ENCODE measurements around the gene WDR35. TPM values are rescaled to one million over a fixed set of nuclear protein-coding genes. Genes with fewer than 3 reads are reported as not detected.

Gene WDR35
- total and polyA plus RNA-seq, 10 of the 15 experiments (the other 5 are each of a cell fraction or from before 2014, with no cell fraction given), result 3.0 to 9.3 (median 6.3) TPM

DNA sequence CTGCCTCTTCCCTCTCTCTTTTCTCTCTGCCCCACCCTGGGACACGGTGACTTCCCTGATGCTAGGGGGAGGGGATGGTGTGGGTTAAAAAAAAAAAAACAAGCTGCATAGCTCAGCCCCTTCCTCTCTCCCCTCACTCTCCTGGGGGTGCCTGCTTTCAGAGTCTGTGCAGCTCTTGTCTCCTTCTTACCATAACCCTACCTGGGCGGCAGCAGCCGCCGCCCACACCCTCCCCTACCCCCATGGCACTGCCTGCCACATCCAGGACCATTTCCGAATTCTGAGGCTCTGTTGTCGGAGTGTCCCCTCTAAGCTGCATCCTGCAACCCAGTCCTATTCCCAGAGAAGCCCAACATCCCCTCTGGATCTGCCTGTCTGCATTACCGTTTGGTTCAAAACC, 104.1 kb downstream of the WDR35 start:
- ChIA-PET POLR2A (interaction anchor here (0.6 kb wide), 1 partner anchor 127 kb away, joined by 3 read pairs; no protein-coding TSS in a partner anchor), SMC1A (ENCODE audit: uncharacterized antibody, unreplicated experiment) (interaction anchor here (1.1 to 1.6 kb wide), 2 partner anchors 11 to 13 kb away, joined by 3 to 4 read pairs; no protein-coding TSS in a partner anchor), RAD21 (ENCODE audit: unreplicated experiment) (no interaction called here), CTCF (interaction anchor here (1.4 kb wide), 1 partner anchor 23 kb away, joined by 3 read pairs; no protein-coding TSS in a partner anchor)
- no peak for DNase-seq (ENCODE audit: low read depth, low spot score)
- intact Hi-C loops (cut with micrococcal nuclease; ENCODE audit: unreplicated experiment) (no loop called here), in situ Hi-C loops (cut with MboI) (no loop called here)
- Histone ChIP-seq H3K27ac (ENCODE audit: control insufficient read depth, insufficient read depth) (no peak overlapping the region), H3K27me3 (replicated peaks in 1 of 2; ENCODE audit: control insufficient read depth in 2 of 2, insufficient read depth in 2 of 2, low read length in 1 of 2) (no peaks in the 10 kb centered on the region), H3K4me2 (ENCODE audit: control insufficient read depth, insufficient read depth) (no peak overlapping the region), H4K20me1 (ENCODE audit: control insufficient read depth, insufficient read depth) (no peaks in the 10 kb centered on the region), H2AFZ (ENCODE audit: control insufficient read depth, low read depth, low read length) (no peak overlapping the region), H3K4me1 (ENCODE audit: control insufficient read depth, insufficient read depth, low read length) (peaks cover 16% of the 10 kb centered on the region), H3K9me3 (replicated peaks; ENCODE audit: control insufficient read depth, insufficient read depth, low read length) (no peaks in the 10 kb centered on the region; the same call in 2 of the 3 replicates), H3K9ac (ENCODE audit: control insufficient read depth, insufficient read depth, low read length) (no peak overlapping the region), H3K79me2 (ENCODE audit: control insufficient read depth, insufficient read depth, low read length) (no peaks in the 10 kb centered on the region; the same call in 1 of the 2 replicates), H3K36me3 (ENCODE audit: control insufficient read depth in 2 of 2, insufficient read depth in 2 of 2, low read length in 1 of 2) (no peaks in the 10 kb centered on the region), H3K4me3 (no peak overlapping the region)
- BruUV-seq (replicated peaks), result no TSS peak
- FAIRE-seq, result no peak
- WGBS (ENCODE audit: insufficient coverage, insufficient replicate concordance, low lambda C conversion rate, missing lambda C conversion rate), result 69% methylated on average over 7 of the region's 7 CpGs
- TF ChIP-seq HCFC1 (IDR thresholded peaks at IDR 0.05; ENCODE audit: low read length) (no peak), JUNB (IDR thresholded peaks at IDR 0.05) (no peak), GATAD2B (conservative IDR thresholded peaks at IDR 0.05; ENCODE audit: low read depth) (no peak), POU2F2 (IDR thresholded peaks at IDR 0.05; ENCODE audit: borderline replicate concordance, low read depth, low read length) (no peak), ATF2 (IDR thresholded peaks at IDR 0.05; ENCODE audit: low read length) (no peak), TCF7 (IDR thresholded peaks at IDR 0.05; ENCODE audit: borderline replicate concordance) (no peak), MEF2A (IDR thresholded peaks at IDR 0.05; ENCODE audit: insufficient read depth, low read depth, low read length) (no peak), NFYB (IDR thresholded peaks at IDR 0.05; ENCODE audit: insufficient read depth, low read depth, low read length) (no peak), ZNF622 (IDR thresholded peaks at IDR 0.05) (no peak), RELB (IDR thresholded peaks at IDR 0.05; ENCODE audit: low read depth) (no peak)
- TF ChIP-seq, protein P1, sequence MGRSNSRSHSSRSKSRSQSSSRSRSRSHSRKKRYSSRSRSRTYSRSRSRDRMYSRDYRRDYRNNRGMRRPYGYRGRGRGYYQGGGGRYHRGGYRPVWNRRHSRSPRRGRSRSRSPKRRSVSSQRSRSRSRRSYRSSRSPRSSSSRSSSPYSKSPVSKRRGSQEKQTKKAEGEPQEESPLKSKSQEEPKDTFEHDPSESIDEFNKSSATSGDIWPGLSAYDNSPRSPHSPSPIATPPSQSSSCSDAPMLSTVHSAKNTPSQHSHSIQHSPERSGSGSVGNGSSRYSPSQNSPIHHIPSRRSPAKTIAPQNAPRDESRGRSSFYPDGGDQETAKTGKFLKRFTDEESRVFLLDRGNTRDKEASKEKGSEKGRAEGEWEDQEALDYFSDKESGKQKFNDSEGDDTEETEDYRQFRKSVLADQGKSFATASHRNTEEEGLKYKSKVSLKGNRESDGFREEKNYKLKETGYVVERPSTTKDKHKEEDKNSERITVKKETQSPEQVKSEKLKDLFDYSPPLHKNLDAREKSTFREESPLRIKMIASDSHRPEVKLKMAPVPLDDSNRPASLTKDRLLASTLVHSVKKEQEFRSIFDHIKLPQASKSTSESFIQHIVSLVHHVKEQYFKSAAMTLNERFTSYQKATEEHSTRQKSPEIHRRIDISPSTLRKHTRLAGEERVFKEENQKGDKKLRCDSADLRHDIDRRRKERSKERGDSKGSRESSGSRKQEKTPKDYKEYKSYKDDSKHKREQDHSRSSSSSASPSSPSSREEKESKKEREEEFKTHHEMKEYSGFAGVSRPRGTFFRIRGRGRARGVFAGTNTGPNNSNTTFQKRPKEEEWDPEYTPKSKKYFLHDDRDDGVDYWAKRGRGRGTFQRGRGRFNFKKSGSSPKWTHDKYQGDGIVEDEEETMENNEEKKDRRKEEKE (IDR thresholded peaks at IDR 0.05), result no peak
- no peak for ATAC-seq

Data from GM12878 (cell line).